Activated CD8-positive, alpha-beta T cell treated with anti-CD3 and anti-CD28 coated beads for 36 hours (primary cell): ENCODE measurements around the gene ATG16L2. TPM values are rescaled to one million over a fixed set of nuclear protein-coding genes. Genes with fewer than 3 reads are reported as not detected.
A peak's percentile ranks its signal among the peaks of the same experiment; 100 is the strongest.

Experiments
- ATAC-seq: fragments of 200-7000 bp; cut with Tn5 transposase; one replicate; pipeline ENCODE4 v1.10.0; 2021; ENCODE audit warnings: mild to moderate bottlenecking, moderate library complexity
- CTCF ChIA-PET: fragments of 350-600 bp; sonication (Branson Sonifier 250); formaldehyde crosslinking; loops from one replicate; lab custom pipeline; 2021; ENCODE audit warnings: antibody characterized with exemption; lab: Charles Lee
- POLR2A ChIA-PET: fragments of 350-600 bp; sonication (Branson Sonifier 250); formaldehyde crosslinking; loops from one replicate; lab custom pipeline; 2021; ENCODE audit warnings: antibody characterized with exemption; lab: Charles Lee
- DNase-seq: peaks from one replicate; pipeline ENCODE4 v3.0.0-alpha.2; 2020
- H3K27ac Mint-ChIP-seq: one replicate; pipeline ENCODE4 v1.8.0; 2021; ENCODE audit warnings: mild to moderate bottlenecking, mixed read lengths
- H3K27me3 Mint-ChIP-seq: one replicate; pipeline ENCODE4 v1.8.0; 2021; ENCODE audit warnings: mixed read lengths
- H3K36me3 Mint-ChIP-seq: one replicate; pipeline ENCODE4 v1.8.0; 2021; ENCODE audit warnings: low read depth, mixed read lengths
- H3K4me1 Mint-ChIP-seq: one replicate; pipeline ENCODE4 v1.8.0; 2021; ENCODE audit warnings: low read depth, mixed read lengths
- H3K4me3 Mint-ChIP-seq: one replicate; pipeline ENCODE4 v1.8.0; 2021; ENCODE audit warnings: mild to moderate bottlenecking, moderate library complexity, mixed read lengths
- H3K9me3 Mint-ChIP-seq: one replicate; pipeline ENCODE4 v1.8.0; 2021; ENCODE audit warnings: mixed read lengths
- CTCF ChIP-seq: fragments of 200-600 bp; IDR thresholded peaks from one replicate; pipeline ENCODE4 v1.8.0; 2022; ENCODE audit warnings: antibody characterized with exemption, mild to moderate bottlenecking
- intact Hi-C: fragments of 100-400 bp; cut with micrococcal nuclease; formaldehyde crosslinking; loops from one replicate; pipeline ENCODE4 v1.10.0; 2022
- total RNA-seq, 2 experiments: library from RNA; stranded (reverse); gene quantifications; one replicate each; pipeline ENCODE4 v1.2.3, GENCODE V29; 2021

Gene ATG16L2
- total RNA-seq, 2 experiments from 2014 or later, result 70.8 to 71.4 TPM

GRCh38 chr11:72793076-72793424 lies 21.2 kb upstream of the ATG16L2 start:
- Mint-ChIP-seq H3K9me3 (no peaks in the 10 kb centered on the region), H3K27ac (peak overlapping the region; percentile 100), H3K4me1 (peaks cover 21% of the 10 kb centered on the region), H3K36me3 (no peaks in the 10 kb centered on the region), H3K27me3 (no peaks in the 10 kb centered on the region), H3K4me3 (peak overlapping the region; percentile 97)
- ATAC-seq (no peak), DNase-seq (no peak)
- intact Hi-C loops, result loop anchor here (1.0 kb wide), 1 partner anchor 68 kb away; no protein-coding TSS in a partner anchor
- TF ChIP-seq CTCF, result no peak
- POLR2A ChIA-PET, result interaction anchor here (1.2 to 3.7 kb wide), 9 partner anchors 12 to 71 kb away, joined by 3 to 23 read pairs (median 5); partner anchors contain the start of gene ATG16L2
- CTCF ChIA-PET, result interaction anchor here (0.8 to 4.0 kb wide), 17 partner anchors 10 to 386 kb away, joined by 3 to 99 read pairs (median 6); partner anchors contain the start of gene ATG16L2

GRCh38 chr11:72793425-72794367 lies 20.5 kb upstream of the ATG16L2 start, which contains the start of gene STARD10:
Gene STARD10, minus strand, starts transcription at chr11:72794047. Its CDS starts 12,866 bp downstream, at chr11:72781181.
- intact Hi-C loops, result loop anchor here (1.0 kb wide), 1 partner anchor 68 kb away; no protein-coding TSS in a partner anchor
- TF ChIP-seq CTCF, result peak; percentile 95
- Mint-ChIP-seq H3K27ac (peak within 1 kb of the TSS; percentile 100), H3K27me3 (no peaks in the 10 kb centered on the region), H3K9me3 (no peaks in the 10 kb centered on the region), H3K4me1 (peaks cover 19% of the 10 kb centered on the region), H3K4me3 (peak within 1 kb of the TSS; percentile 97), H3K36me3 (no peaks in the 10 kb centered on the region)
- CTCF ChIA-PET, result interaction anchor here (0.6 to 4.0 kb wide), 31 partner anchors 9 to 495 kb away, joined by 3 to 99 read pairs (median 5); partner anchors contain the start of gene ATG16L2
- peak; percentile 95 for ATAC-seq
- POLR2A ChIA-PET, result interaction anchor here (0.8 to 3.7 kb wide), 17 partner anchors 9 to 241 kb away, joined by 3 to 23 read pairs (median 4); partner anchors contain the start of gene ATG16L2
- peak; percentile 98 for DNase-seq

GRCh38 chr11:72798361-72798760 lies 15.8 kb upstream of the ATG16L2 start:
- POLR2A ChIA-PET, result interaction anchor here (0.6 kb wide), 1 partner anchor 25 kb away, joined by 3 read pairs; no protein-coding TSS in a partner anchor
- Mint-ChIP-seq H3K27ac (no peak overlapping the region), H3K4me3 (no peak overlapping the region), H3K27me3 (no peaks in the 10 kb centered on the region), H3K36me3 (no peaks in the 10 kb centered on the region), H3K4me1 (peaks cover 8% of the 10 kb centered on the region), H3K9me3 (no peaks in the 10 kb centered on the region)
- intact Hi-C loops, result no loop called here
- TF ChIP-seq CTCF, result no peak
- no peak for ATAC-seq
- CTCF ChIA-PET, result interaction anchor here (0.9 to 1.5 kb wide), 3 partner anchors 9 to 73 kb away, joined by 3 to 10 read pairs (median 5); no protein-coding TSS in a partner anchor
- DNase-seq, result no peak

GRCh38 chr11:72799441-72799840 lies 14.8 kb upstream of the ATG16L2 start:
- TF ChIP-seq CTCF, result no peak
- no peak overlapping the region for H3K4me3 Mint-ChIP-seq
- H3K36me3 Mint-ChIP-seq, result no peaks in the 10 kb centered on the region
- DNase-seq, result no peak
- H3K4me1 Mint-ChIP-seq, result peaks cover 4% of the 10 kb centered on the region
- intact Hi-C loops, result no loop called here
- ChIA-PET CTCF (interaction anchor here (0.6 kb wide), 1 partner anchor 375 kb away, joined by 3 read pairs; no protein-coding TSS in a partner anchor), POLR2A (interaction anchor here (1.7 kb wide), 1 partner anchor 14 kb away, joined by 5 read pairs; no protein-coding TSS in a partner anchor)
- no peak for ATAC-seq
- no peak overlapping the region for H3K27ac Mint-ChIP-seq
- no peaks in the 10 kb centered on the region for H3K27me3 Mint-ChIP-seq
- no peaks in the 10 kb centered on the region for H3K9me3 Mint-ChIP-seq
